Lower lobe of right lung (tissue), 2 donors: ENCODE data around the gene TIGD6. TPM values are rescaled to one million over a fixed set of nuclear protein-coding genes. Genes with fewer than 3 reads are reported as not detected.
A peak's percentile ranks its signal among the peaks of the same experiment; 100 is the strongest.

Source experiments
- ATAC-seq, 2 donors: fragments of 200-7000 bp; cut with Tn5 transposase; one replicate each; pipeline ENCODE4 v1.9.1; 2020 to 2022; ENCODE audit warnings: mild to moderate bottlenecking in 2 of 2, moderate library complexity in 2 of 2
- DNase-seq: peaks from one replicate; pipeline ENCODE4 v3.0.0-alpha.2; 2020
- H3K27ac ChIP-seq: fragments of 200-600 bp; one replicate; pipeline ENCODE4 v1.8.0; 2022
- H3K27me3 ChIP-seq: fragments of 200-600 bp; one replicate; pipeline ENCODE4 v1.8.0; 2022; ENCODE audit warnings: low read depth
- H3K36me3 ChIP-seq: fragments of 200-600 bp; one replicate; pipeline ENCODE4 v1.8.0; 2022; ENCODE audit warnings: mild to moderate bottlenecking
- H3K4me1 ChIP-seq: fragments of 200-600 bp; one replicate; pipeline ENCODE4 v1.8.0; 2022
- H3K4me3 ChIP-seq: fragments of 200-600 bp; one replicate; pipeline ENCODE4 v1.8.0; 2022; ENCODE audit warnings: mild to moderate bottlenecking
- H3K9me3 ChIP-seq: fragments of 200-600 bp; one replicate; pipeline ENCODE4 v1.8.0; 2022
- CTCF ChIP-seq: fragments of 200-600 bp; IDR thresholded peaks from one replicate; pipeline ENCODE4 v1.8.0; 2022; ENCODE audit warnings: antibody characterized with exemption, mild to moderate bottlenecking
- intact Hi-C: fragments of 100-400 bp; cut with DNase I; formaldehyde crosslinking; loops from one replicate; pipeline ENCODE4 v1.11.0; 2022
- total RNA-seq: library from RNA; stranded (reverse); fragmentation: NEBNext Ultra II Directional; extraction: Animal tissue kit (Norgen Biotek cat#: 25700); gene quantifications from one replicate; pipeline ENCODE4 v1.2.1, GENCODE V29; 2021
- donor health status: DM: no; HTN: yes; CAD: no; lungs with severe emphysema.

TIGD6 gene
- total RNA-seq, 1 donor from 2014 or later: 4.8 TPM

GRCh38 chr5:150022681-150023080 lies 22.2 kb upstream of the TIGD6 start:
- Histone ChIP-seq H3K4me3 (no peak overlapping the region), H3K36me3 (peaks cover 98% of the 10 kb centered on the region), H3K27ac (no peak overlapping the region), H3K4me1 (peaks cover 25% of the 10 kb centered on the region), H3K27me3 (no peaks in the 10 kb centered on the region), H3K9me3 (no peaks in the 10 kb centered on the region)
- no peak for DNase-seq
- TF ChIP-seq CTCF: no peak
- no peak for ATAC-seq
- intact Hi-C loops: no loop called here

DNA sequence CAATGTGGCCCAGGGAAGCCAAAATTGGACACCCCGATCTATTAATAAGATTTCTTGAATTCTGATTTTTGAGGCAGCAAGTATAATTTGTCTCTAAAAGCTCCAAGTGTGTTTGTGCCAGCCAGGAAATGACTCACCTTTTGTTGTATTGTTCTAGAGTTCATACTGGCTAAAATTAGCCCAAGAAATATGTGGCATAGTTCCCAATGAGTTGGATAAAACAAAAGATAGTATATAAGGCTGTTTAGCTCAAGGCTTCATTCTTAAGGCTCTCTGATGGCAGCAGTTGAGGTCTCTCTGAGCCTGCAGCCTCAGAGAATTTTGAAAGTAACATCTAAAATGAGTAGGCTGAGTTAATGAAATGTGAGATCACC lies 21.7 kb upstream of the TIGD6 start:
- no peaks in the 10 kb centered on the region for H3K27me3 ChIP-seq
- intact Hi-C loops: no loop called here
- no peaks in the 10 kb centered on the region for H3K9me3 ChIP-seq
- no peak overlapping the region for H3K4me3 ChIP-seq
- no peak for DNase-seq
- H3K4me1 ChIP-seq: peaks cover 25% of the 10 kb centered on the region
- peaks cover 98% of the 10 kb centered on the region for H3K36me3 ChIP-seq
- H3K27ac ChIP-seq: peak overlapping the region; percentile 53
- no peak for TF ChIP-seq CTCF
- peak in 1 of 2 donors; percentile 54 for ATAC-seq

DNA sequence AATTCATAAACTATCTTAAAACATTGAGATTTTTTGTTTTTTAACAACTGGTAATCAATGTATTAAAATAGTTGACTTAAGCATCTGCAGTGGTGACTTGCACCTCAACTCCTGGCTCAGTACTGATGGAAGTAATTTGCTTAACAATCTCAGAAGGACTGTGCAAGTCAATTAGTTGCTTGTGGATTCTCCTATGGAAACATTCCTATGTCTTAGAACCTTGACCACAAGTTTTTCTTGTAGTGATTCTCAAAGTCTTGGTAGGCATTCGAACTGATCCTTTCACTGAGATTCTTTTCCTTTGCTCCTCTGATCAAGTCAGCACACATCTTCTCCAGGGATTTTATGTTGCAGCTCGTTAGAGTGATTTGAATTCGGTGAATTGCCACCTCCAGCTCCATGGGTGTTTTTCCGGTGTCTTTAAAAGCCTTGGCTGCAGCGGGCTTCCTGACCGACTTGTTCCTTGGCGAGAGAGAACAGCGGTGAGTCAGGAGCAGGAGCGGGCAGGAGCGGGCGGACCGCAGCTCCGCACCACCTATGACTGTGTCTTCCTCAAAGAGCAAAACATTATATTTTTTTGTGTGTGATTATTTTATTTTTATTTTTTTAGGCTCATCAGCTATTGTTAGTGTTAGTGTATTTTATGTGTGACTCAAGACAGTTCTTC lies 21.2 kb upstream of the TIGD6 start:
- intact Hi-C loops: no loop called here
- Histone ChIP-seq H3K9me3 (no peaks in the 10 kb centered on the region), H3K27ac (peak overlapping the region; percentile 53), H3K27me3 (no peaks in the 10 kb centered on the region), H3K4me3 (no peak overlapping the region), H3K36me3 (peaks cover 93% of the 10 kb centered on the region), H3K4me1 (peaks cover 25% of the 10 kb centered on the region)
- no peak for TF ChIP-seq CTCF
- DNase-seq (no peak), ATAC-seq (peak in 1 of 2 donors; percentile 46)

- Histone ChIP-seq H3K27me3 (no peaks in the 10 kb centered on the region), H3K9me3 (no peaks in the 10 kb centered on the region), H3K27ac (no peak overlapping the region), H3K4me1 (peaks cover 24% of the 10 kb centered on the region), H3K4me3 (no peak overlapping the region), H3K36me3 (peaks cover 92% of the 10 kb centered on the region)
- DNase-seq (no peak), ATAC-seq (no peak)
- no peak for TF ChIP-seq CTCF
- intact Hi-C loops: no loop called here
Observed at GRCh38 chr5:150020249-150020648, 19.8 kb upstream of the TIGD6 start.

- DNase-seq: no peak
- peaks cover 9% of the 10 kb centered on the region for H3K4me1 ChIP-seq
- no peak overlapping the region for H3K27ac ChIP-seq
- ATAC-seq: no peak
- peaks cover 93% of the 10 kb centered on the region for H3K36me3 ChIP-seq
- no peak for TF ChIP-seq CTCF
- no peaks in the 10 kb centered on the region for H3K9me3 ChIP-seq
- H3K4me3 ChIP-seq: no peak overlapping the region
- no peaks in the 10 kb centered on the region for H3K27me3 ChIP-seq
- intact Hi-C loops: no loop called here
Observed at GRCh38 chr5:150017226-150018005, 17.0 kb upstream of the TIGD6 start.
